Measurements from ENCODE around the gene DOC2A.
"Not testable (repeated sequence)": the region's sequence is repeated elsewhere in the genome, so short reads cannot be mapped to it uniquely, and the experiment has no call there.

Gene DOC2A

DNA sequence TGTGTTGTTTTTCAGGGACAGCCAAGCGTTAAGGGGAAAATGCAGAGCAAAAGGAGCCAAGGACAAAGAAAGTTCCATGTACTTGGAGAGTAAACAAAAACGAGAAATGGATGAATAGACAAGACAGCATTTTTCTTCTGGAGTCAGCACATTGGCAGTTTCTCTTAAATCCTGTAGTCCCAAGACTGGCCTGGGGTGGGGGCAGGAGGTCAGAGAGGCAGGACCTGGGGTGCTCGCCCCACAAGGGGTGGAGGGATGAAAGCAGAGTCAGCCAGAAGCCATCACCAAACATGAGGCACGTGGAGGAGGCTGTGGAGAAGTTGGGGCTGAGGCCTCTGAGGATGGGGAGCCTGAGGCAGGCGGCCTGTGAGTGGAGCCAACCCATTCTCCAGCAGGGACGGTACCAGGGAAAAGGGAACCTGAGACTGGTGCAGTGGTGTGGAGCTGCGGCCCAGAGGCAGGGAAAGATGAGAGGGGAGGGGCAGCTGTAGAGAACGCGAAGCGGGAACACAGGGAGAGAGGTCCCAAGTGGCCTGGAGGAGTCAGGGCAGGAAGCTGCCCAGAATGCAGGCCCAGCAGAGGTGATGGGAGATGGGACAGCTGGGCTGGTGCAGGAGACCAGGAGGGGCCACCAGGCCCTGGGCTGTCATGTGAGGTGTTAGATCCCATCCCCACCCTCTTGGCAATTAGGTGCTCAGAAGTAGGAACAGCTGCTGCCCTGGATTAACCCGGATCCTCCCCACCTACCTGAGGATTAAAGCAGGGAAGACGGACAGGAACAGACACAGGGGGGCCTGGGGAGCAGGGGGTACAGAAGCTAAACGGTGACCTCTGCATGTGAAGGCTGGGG lies 17.0 kb upstream of the DOC2A start:
- DNase-seq (ENCODE audit: low read depth in 1 of 2, low spot score in 1 of 2): no peak

DNA sequence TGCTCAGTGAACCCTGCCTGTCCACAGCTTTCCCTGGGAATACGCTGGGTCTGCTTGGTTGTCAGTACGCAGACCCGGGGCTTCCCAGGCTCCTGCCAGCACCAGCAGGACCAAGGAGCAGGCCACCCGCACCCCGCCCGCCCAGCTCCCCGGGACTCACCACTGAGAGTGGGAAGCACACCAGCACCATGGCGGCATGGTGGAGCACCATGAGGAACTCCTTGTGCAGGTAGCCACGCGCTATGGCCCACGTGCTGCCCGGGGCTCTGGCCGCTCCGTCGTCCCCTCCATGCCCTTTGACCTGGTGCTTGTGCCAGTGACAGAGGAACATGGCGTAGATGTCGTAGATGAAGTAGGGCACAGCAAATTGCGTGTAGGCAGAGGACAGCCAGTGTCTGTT lies 15.6 kb upstream of the DOC2A start:
- no peak for DNase-seq (ENCODE audit: low read depth in 1 of 2, low spot score in 1 of 2)

DNA sequence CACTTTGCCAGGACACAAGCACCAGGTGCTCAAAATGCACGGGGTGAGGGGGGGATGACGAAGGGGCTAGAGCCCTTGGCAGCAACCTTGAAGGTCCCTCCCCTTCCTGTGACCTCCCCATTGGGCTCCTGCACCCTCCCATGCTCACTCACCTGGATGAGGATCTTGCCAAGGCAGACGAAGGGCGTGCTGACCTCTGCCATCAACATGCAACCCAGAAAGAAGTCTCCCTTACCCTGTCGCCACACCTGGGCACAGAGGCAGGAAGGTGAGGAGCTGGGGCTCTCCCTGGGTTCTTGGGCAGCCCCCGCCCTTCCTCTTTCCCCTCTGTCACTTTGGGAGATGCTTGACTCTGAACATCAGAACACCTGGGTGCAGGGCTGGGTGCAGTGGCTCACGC lies 14.7 kb upstream of the DOC2A start:
- no peak for DNase-seq (ENCODE audit: low read depth in 1 of 2, low spot score in 1 of 2)

DNA sequence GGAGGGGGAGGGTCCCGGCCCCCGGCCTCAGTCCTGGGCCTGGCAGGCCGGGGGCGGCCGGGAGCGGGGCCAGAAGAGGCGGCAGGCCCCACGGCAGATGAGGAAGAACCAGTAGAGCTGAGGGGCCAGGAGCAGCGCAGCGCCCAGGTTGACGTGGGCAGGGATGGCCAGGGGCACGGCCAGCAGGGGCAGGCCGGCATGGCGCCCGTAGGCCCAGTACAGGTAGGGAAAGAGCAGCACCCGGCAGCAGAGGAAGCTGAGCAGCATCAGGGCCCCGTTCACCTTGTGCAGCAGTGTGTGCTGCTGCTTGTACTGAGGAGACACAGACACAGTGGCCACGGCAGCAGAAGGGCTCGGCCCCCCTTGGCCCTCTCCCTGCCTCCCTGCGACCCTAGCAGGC lies 14.3 kb upstream of the DOC2A start:
- no peak for DNase-seq (ENCODE audit: low read depth in 1 of 2, low spot score in 1 of 2)

DNA sequence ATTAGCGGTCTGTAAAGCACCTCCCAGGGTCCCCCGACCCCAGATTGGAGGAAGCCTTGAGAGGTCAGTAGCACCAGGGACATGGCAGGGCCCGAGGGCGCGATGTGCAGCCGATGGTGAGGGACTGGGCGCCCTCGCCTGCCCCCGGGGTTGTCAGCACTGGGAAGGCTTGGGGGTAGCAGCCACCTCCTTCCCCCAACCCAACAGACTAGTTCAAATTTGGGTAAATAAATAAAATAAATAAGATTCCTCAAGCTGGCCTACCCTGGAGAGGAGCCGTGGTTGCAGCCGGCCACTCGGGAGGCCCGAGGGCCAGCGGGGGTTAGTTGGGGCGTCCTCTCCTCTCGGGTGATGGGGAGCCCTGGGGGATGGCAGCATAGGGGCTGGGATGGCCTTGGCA lies 13.6 kb upstream of the DOC2A start:
- no peak for DNase-seq (ENCODE audit: low read depth in 1 of 2, low spot score in 1 of 2)

DNA sequence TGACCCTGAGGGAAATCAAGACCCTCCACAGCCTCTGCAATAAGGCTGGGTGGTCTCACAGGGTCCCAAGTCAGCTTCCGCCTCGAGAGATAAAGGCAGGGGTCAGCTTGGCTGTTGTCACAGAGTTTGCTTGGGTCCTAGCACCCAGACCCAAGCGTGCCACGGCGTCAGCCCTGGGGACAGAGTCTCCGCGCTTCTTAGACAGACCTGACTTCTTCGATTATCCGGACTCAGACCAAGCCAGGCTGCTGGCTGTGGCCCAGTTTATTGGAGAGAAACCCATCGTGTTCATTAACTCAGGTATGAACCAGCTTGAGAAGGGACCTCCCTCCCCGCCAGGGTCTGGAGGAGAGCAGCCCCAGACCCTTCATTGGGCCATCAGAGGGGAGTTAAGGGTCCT lies 12.8 kb upstream of the DOC2A start:
- DNase-seq (ENCODE audit: low read depth in 1 of 2, low spot score in 1 of 2): no peak

DNA sequence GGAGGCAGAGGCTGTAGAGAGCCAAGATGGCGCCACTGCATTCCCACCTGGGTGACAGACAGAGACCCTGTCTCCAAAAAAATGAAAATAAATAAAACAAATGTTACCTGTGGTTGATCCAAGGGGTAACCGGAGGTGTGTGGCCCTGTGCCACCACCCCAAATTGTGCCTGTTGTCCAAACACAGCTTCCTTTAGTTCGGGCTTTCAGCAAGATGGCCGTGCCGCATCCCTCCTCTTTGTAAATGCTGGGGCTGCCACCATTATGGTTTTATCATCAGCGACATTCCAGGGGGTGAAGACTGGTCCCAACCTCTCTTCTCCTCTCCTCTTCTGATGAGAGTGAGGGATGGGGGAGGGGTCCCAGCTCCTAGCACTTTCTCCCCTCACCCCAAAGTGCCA lies 12.1 kb upstream of the DOC2A start, which contains the start of gene C16orf92:
C16orf92 (plus strand) TSS at position 312 of the 400 bp plus-strand sequence. CDS start 143 bp downstream, outside the sequence.
- no peak for DNase-seq (ENCODE audit: low read depth in 1 of 2, low spot score in 1 of 2)

DNA sequence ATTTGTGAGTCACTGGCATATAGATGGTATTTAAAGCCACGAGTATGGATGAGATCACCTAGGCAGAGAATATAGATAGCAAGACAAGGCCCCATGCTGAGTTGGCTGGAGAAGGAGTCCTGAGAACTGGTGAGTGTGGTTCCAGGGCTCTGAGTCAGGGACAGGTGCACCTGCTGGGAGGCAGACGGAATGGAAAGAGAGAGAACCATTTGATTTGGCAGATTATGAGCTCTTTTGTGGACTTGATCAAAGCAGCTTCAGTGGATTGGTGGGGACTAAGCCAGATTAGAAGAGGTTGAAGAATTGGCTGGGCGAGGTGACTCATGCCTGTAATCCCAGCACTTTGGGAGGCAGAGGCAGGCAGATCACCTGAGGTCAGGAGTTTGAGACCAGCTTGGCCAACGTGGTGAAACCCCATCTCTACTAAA lies 7.9 kb upstream of the DOC2A start:
- no peak for DNase-seq (ENCODE audit: low read depth in 1 of 2, low spot score in 1 of 2)

DNA sequence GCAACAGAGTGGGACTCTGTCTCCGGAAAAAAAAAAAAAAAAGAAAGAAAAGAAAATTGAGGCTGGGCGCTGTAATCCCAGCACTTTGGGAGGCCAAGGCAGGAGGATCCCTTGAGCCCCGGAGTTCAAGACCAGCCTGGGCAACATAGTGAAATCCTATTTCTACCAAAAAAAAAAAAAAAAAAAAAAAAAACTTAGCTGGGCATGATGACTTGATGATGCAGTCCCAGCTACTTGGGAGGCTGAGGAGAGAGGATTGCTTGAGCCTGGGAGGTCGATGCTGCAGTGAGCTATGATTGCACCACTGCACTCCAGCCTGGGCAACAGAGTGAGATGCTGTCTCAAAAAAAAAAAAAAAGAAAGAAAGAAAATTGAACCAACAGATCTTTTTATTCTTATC lies 7.1 kb upstream of the DOC2A start:
- not testable (repeated sequence) for DNase-seq (ENCODE audit: low read depth in 1 of 2, low spot score in 1 of 2)

DNA sequence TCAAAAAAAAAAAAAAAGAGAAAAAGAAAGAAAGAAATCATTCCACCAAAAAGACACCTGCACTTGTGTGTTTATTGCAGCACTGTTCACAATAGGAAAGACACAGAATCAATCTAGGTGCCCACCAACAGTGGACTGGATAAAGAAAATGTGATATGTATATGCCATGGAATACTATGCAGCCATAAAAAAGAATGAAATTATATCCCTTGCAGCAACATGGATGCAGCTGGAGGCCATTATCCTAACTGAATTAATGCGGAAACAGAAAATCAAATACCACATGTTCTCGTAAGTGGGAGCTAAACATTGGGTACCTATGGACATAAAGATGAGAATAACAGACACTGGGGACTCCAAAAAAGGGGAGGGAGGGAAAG lies 6.4 kb upstream of the DOC2A start:
- no peak for DNase-seq (ENCODE audit: low read depth in 1 of 2, low spot score in 1 of 2)

DNA sequence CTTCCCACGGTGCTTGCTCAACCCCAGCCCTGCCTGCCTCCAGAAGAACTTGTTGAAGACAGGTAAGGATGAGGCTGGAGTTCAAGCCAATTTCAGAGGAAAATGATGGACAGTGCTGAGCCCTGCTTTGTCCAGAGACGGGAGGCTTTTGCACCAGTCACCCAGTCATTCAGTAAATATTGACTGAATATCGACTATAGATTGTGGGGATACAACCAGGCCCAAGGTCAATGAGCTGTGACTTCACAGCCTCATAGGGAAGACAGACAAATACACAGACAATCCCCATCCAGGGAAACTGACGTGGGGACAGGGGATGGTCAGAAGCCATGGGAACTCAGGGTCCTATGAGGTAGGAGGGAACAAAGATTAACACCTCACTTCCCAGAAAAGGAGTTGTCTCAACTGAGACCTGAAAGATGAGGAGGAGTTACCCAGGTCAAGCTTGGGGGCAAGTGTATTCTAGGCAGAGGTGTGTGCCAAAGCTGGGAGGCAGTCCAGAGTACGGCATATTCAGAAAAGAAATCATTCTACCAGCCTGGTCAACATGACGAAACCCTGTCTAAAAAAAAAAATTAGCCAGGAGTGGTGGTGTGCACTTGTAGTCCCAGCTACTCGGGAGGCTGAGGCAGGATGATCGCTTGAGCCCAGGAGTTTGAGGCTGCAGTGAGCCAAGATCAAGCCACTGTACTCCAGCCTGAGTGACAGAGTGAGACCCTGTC lies 5.9 kb upstream of the DOC2A start:
- DNase-seq (ENCODE audit: low read depth in 1 of 2, low spot score in 1 of 2): no peak

DNA sequence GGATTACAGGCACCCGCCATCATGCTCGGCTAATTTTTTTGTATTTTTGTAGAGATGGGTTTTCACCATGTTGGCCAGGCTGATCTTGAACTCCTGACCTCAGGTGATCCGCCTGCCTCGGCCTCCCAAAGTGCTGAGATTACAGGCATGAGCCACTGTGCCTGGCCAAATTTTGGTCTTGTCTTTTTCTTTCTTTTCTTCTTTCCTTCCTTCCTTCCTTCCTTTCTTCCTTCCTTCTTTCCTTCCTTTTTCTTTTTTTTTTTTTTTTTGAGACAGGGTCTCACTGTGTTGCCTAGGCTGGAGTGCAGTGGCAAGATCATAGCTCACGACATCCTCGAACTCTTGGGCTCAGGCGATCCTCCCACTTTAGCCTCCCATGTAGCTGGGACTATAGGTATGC lies 4.6 kb upstream of the DOC2A start:
- DNase-seq (ENCODE audit: low read depth in 1 of 2, low spot score in 1 of 2): not testable (repeated sequence)

DNA sequence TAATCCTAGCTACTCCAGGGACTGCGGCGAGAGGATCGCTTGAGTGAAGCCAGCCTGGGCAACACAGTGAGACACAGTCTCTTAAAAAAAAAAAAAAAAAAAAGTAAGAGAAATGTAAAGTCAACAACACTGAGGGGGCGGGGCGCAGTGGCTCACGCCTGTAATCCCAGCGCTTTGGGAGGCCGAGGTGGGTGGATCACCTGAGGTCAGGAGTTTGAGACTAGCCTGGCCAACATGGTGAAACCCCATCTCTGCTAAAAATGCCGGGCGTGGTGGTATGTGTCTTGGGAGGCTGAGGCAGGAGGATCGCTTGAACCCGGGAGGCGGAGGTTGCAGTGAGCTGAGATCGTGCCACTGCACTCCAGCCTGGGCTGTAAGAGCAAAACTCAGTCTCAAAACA lies 1.8 kb upstream of the DOC2A start:
- not testable (repeated sequence) for DNase-seq (ENCODE audit: low read depth in 1 of 2, low spot score in 1 of 2)

DNA sequence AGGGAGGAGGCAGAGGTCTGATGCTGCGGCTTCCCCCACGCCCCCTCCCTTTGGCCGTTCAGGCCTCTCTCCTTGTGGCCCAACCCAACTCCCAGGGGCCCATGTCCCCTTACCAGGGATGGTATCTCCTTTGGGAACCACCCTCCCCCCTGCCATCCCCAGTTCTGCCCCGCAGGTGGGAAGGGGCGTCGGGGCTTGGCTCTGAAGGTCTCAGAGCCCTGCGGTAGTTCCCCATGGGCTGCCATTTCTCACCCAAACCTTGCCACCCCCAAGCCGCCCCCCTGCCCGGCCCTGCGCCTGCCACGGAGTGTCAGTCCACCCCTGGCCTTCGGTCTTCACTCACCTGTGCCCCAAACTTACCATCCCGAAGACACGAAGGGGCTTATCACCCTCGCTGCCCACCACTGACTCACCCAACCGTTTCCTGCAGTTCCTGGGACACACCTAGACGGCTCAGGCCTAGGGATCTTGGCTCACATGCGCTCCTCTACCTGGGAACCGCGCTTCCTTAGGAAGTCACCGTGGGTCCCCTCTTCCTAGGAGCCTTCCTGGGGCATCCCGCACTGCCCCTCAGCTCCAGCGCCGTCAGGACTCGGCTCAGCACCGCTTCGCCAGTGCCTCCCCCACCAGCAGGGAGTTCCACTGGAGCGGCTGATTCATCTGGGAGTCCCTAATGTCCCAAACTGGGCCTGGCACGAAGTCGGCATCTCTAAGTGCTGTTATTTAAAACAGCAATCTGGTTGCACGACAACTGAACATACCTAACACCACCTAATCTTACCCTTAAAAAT lies 1.1 kb upstream of the DOC2A start:
- DNase-seq (ENCODE audit: low read depth in 1 of 2, low spot score in 1 of 2): no peak

DNA sequence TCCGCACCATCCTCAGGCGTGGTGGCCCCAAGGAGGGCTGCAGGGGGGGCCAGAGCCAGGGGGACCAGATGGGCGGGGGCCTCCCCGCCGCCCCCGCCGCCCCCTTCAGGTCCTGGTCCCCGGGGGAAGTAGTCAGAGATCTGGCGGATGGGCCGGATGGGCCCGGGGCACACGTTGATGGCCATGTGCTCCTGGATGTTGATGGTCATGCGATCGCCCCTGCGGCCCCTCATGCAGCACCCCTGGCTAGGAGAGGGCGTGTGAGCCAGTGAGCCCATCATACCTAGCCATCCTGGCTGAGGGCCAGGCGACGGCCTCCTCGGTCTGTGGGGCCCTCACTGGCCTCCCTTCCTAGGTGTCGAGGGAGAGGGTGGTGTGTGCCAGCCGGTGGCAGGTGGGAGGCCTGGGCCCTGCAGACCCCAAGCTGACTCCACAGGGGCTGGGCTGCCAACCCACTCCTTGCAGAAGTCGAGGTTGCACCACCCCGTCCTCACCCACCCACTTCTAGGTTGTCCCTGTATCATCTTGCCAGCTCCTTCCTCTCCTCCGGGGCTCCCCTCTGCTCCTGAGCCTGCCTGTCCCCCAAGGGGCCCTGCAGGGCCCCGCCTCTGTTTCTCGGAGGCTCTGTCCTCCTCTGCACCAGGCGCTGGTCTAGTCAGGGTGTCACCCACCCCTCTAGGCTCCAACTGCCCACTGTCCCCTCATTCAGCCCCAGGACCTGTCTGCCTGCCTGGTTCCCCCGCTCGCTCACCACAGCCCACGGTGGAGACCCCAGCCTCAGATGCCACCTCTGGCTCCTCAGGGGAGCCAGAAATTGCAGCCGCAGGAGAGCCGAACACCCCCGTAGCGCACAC lies 610 bp downstream of the DOC2A start:
- DNase-seq (ENCODE audit: low read depth in 1 of 2, low spot score in 1 of 2): no peak

DNA sequence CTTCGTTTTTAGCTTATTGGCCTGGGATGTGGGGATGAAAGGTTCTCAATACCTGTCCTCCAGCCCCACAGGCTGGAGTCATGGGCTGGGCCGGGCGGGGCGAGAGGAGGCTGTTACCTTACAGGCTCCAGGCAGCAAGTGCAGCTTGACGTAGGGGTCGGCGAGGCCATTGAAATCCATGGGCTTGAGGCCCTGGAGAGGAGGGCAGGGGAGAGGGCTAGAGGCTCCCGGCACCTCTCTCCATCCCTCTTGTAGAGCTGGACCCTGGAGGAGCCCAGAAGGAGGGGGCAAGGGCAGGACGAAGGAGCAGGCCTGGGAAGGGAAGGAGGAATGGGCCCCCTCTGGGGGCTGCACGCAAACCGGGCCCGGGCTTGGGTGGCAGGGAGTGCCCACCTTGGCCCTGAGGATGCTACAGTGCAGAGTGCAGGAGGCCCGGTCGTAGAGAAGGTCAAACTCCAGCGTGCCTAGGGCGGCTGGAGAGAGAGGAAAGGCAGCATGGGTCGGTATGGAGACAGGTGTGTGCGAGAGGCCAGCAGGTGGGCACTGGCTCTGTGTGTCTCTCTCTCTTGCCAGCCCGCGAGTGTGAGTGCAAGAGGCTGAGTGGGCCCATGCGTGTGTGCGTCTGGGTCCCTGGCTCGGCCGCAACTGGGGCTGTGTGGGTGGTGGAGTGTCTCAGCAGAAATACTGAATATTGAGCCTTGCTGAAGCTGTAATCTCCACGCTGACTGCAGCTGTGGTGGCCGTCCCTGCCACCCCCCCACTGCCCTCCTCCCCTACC lies 1.6 kb downstream of the DOC2A start:
- DNase-seq (ENCODE audit: low read depth in 1 of 2, low spot score in 1 of 2): no peak

DNA sequence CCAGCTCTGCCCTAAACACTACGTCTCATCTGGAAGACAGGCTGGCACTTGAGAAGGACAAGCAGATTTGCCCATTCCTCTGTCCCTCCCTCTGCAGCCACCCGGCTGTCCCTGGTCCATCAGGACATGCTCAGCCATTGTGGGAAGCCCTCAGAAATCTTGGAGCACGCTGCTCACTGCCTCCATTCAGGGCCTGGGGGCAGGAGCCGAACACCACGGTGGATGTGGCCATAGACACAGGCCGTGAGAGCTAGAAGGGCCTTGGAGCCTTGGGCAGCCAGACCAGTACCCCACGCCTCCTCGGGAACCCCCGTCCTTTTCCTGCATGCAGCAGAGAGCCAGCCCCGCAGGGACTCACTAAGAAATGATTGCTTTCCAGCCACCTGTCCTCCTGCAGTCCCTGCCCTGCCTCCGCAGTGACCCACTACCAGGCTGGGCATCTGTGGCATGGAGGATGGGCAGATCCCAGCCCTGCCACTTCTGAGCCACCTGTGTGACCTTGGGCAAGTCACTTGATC lies 3.4 kb downstream of the DOC2A start:
- DNase-seq (ENCODE audit: low read depth in 1 of 2, low spot score in 1 of 2): no peak

DNA sequence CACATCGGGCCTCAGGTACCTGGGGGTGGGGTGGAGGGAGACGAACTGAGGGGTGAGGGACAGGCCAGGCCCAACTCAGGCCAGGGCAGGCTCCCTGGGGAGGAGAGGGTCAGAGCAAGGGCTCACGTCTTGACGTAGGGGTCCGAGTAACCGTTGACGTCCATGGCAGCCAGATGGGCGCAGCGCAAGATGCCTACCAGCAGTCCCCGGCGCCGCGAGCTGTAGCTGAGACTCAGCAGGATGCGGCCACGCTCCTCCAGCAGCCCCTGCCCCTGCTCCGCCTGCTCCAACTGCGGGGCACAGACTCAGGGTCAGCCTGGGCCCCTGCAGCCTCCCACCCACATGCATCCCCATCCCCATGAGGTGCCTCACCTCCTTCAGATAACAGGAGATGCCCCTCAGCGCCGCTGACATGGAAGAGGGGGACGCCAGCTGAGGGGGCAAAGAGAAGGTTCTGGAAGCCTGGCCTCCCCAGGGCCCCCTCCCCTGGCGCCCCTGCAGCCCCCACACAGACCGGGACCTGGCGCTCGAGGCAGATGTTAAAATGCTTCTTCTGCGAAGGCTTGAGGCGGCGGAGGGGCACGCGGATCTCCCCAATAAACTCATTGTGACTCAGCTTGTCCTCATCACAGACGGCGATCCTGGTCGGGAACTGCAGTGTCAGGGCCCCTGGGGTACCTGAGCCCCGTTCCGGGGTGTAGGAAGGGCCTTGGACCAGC lies 4.0 kb downstream of the DOC2A start:
- no peak for DNase-seq (ENCODE audit: low read depth in 1 of 2, low spot score in 1 of 2)

DNA sequence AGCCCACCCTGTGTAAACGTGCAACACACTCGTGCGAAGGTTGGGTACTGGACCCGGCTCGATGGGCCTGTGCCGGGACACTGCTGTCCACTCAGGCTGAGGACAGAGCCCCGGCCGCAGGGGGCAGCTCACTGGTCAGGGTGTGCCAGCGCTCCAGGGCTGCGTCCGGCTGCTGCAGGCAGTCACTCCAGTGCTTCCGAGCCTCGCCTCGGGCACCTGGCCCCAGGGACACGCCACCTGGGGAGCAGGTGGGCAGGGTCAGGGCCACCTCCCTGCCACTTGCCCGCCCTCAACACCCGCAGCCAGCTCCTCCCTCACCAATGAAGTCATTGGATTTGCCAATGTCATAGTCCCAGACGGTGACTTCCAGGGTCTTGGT lies 4.7 kb downstream of the DOC2A start:
- no peak for DNase-seq (ENCODE audit: low read depth in 1 of 2, low spot score in 1 of 2)

Data from activated CD4-positive, alpha-beta T cell treated with anti-CD3 and anti-CD28 coated beads, Interleukin-2, amount 50 U/mL, for 24 hours (primary cell).